Thoracic aorta (tissue), 2 donors: Measurements from ENCODE around the gene TRPM5. TPM values are rescaled to one million over a fixed set of nuclear protein-coding genes. Genes with fewer than 3 reads are reported as not detected.

Experiments
- ATAC-seq: fragments of 150-250 bp; one replicate; pipeline ENCODE4 v1.8.0; 2017; ENCODE audit warnings: low read depth; ENCODE audit not compliant: insufficient number of reproducible peaks, low FRiP score
- DNase-seq: peaks from one replicate; pipeline ENCODE4 v3.0.0-alpha.2; 2020; ENCODE audit warnings: low spot score
- H3K27ac ChIP-seq, 2 donors: fragments of 200-600 bp; sonication (generic); 1 replicate in 1 of 2; 2 replicates in 1 of 2; pipeline ENCODE4 v1.5.1; 2016; ENCODE audit warnings: mild to moderate bottlenecking in 2 of 2, moderate library complexity in 2 of 2
- H3K27me3 ChIP-seq: fragments of 200-600 bp; sonication (generic); replicated peaks from 2 replicates; pipeline ENCODE4 v1.6.0; 2016; ENCODE audit warnings: mild to moderate bottlenecking; ENCODE audit not compliant: insufficient read depth
- H3K36me3 ChIP-seq: fragments of 200-600 bp; sonication (generic); one replicate; pipeline ENCODE4 v1.5.1; 2016
- H3K4me1 ChIP-seq, 2 donors: fragments of 200-600 bp; sonication (generic); 1 replicate in 1 of 2; 2 replicates in 1 of 2; pipeline versions ENCODE4 v1.5.1 to v1.6.0; 2016; ENCODE audit warnings: low read depth in 2 of 2, mild to moderate bottlenecking in 1 of 2; ENCODE audit not compliant: control insufficient read depth in 1 of 2
- H3K4me3 ChIP-seq: fragments of 200-600 bp; sonication (generic); 2 replicates; pipeline ENCODE4 v1.5.1; 2016; ENCODE audit warnings: mild to moderate bottlenecking
- H3K9me3 ChIP-seq: fragments of 200-600 bp; sonication (generic); 2 replicates; pipeline ENCODE4 v1.5.1; 2016
- total RNA-seq, 2 donors: library from RNA; depleted of rRNA; stranded (reverse); fragments of >200 nt; gene quantifications; one replicate each; pipeline versions ENCODE4 v1.1.0 to v1.2.3, GENCODE V29; 2016
- TF ChIP-seq, protein P1 (sequence below): fragments of 200-600 bp; sonication (generic); IDR thresholded peaks from one replicate; pipeline ENCODE4 v1.5.1; 2019; ENCODE audit warnings: antibody characterized with exemption

Gene TRPM5, protein sequence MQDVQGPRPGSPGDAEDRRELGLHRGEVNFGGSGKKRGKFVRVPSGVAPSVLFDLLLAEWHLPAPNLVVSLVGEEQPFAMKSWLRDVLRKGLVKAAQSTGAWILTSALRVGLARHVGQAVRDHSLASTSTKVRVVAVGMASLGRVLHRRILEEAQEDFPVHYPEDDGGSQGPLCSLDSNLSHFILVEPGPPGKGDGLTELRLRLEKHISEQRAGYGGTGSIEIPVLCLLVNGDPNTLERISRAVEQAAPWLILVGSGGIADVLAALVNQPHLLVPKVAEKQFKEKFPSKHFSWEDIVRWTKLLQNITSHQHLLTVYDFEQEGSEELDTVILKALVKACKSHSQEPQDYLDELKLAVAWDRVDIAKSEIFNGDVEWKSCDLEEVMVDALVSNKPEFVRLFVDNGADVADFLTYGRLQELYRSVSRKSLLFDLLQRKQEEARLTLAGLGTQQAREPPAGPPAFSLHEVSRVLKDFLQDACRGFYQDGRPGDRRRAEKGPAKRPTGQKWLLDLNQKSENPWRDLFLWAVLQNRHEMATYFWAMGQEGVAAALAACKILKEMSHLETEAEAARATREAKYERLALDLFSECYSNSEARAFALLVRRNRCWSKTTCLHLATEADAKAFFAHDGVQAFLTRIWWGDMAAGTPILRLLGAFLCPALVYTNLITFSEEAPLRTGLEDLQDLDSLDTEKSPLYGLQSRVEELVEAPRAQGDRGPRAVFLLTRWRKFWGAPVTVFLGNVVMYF (N-terminal part only)
- total RNA-seq: not detected

DNA sequence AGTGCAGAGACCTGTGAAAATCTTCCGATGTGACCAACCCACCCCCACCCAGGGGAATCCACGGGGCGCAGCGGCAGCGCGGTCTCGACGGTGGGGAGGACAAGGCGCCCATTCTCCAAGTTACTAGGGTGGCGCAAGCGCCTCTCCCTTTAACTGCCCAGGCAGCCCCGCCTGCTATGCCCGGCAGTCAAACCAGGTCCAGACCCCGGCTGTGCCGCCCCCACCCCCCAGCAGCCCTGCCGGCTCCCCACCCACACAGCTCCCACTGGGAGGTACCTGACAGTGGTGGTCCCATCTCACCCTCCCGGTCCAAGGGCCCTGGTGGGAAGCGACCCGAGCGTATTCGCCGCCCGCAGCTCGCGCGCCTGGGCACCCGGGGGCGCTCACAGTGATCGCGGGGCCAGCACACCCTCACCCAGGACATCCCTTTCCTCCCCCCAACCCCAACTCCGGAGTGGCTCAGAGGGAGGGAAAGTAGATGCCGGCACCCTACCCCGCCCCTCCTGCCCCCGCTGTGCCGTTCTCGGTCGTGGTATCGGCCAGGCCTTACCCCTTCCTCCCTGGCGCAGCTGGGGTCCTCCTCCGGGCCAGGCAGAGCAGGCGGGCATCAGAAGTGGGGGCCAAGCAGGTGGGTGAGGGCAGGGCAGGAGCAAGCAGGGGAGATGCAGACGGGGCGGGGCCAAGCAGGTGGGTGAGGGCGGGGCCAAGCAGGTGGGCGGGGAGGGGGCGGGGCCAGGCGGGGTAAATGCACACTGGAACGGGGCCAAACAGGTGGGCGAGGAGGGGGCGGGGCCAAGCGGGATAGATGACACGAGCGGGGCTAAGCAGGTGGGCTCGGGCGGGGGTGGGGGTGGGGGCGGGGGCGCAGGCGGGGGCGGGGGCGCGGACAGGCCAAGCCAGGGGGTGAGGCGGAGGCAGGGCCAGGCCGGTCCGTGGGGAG, at the start of gene TRPM5:
TSS of gene TRPM5 (minus strand) at position 634 of the 940 bp plus-strand sequence. CDS start 21,478 bp downstream, outside the sequence.
- Histone ChIP-seq H3K4me3 (peak within 1 kb of the TSS; percentile 64), H3K36me3 (no peaks in the 10 kb centered on the region), H3K9me3 (no peaks in the 10 kb centered on the region), H3K27ac (no peak within 1 kb of the TSS), H3K4me1 (no peaks in the 10 kb centered on the region), H3K27me3 (no peaks in the 10 kb centered on the region)
- TF ChIP-seq, protein P1, sequence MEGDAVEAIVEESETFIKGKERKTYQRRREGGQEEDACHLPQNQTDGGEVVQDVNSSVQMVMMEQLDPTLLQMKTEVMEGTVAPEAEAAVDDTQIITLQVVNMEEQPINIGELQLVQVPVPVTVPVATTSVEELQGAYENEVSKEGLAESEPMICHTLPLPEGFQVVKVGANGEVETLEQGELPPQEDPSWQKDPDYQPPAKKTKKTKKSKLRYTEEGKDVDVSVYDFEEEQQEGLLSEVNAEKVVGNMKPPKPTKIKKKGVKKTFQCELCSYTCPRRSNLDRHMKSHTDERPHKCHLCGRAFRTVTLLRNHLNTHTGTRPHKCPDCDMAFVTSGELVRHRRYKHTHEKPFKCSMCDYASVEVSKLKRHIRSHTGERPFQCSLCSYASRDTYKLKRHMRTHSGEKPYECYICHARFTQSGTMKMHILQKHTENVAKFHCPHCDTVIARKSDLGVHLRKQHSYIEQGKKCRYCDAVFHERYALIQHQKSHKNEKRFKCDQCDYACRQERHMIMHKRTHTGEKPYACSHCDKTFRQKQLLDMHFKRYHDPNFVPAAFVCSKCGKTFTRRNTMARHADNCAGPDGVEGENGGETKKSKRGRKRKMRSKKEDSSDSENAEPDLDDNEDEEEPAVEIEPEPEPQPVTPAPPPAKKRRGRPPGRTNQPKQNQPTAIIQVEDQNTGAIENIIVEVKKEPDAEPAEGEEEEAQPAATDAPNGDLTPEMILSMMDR: no peak
- ATAC-seq: no peak
- no peak for DNase-seq

GRCh38 chr11:2489083-2489482, 44.8 kb upstream of the TRPM5 start:
- Histone ChIP-seq H3K4me1 (no peaks in the 10 kb centered on the region), H3K27me3 (no peaks in the 10 kb centered on the region), H3K27ac (no peak overlapping the region), H3K4me3 (no peak overlapping the region), H3K9me3 (peaks cover 10% of the 10 kb centered on the region), H3K36me3 (no peaks in the 10 kb centered on the region)
- TF ChIP-seq, protein P1: no peak
- ATAC-seq (no peak), DNase-seq (no peak)

GRCh38 chr11:2488004-2488403, 43.7 kb upstream of the TRPM5 start:
- Histone ChIP-seq H3K4me1 (no peaks in the 10 kb centered on the region), H3K4me3 (no peak overlapping the region), H3K27ac (no peak overlapping the region), H3K27me3 (no peaks in the 10 kb centered on the region), H3K9me3 (peaks cover 10% of the 10 kb centered on the region), H3K36me3 (no peaks in the 10 kb centered on the region)
- no peak for DNase-seq
- no peak for ATAC-seq
- TF ChIP-seq, protein P1: no peak

GRCh38 chr11:2484576-2485125, 40.3 kb upstream of the TRPM5 start:
- no peak overlapping the region for H3K27ac ChIP-seq
- no peaks in the 10 kb centered on the region for H3K36me3 ChIP-seq
- peaks cover 10% of the 10 kb centered on the region for H3K9me3 ChIP-seq
- TF ChIP-seq, protein P1: no peak
- H3K27me3 ChIP-seq: no peaks in the 10 kb centered on the region
- no peaks in the 10 kb centered on the region for H3K4me1 ChIP-seq
- DNase-seq (no peak), ATAC-seq (no peak)
- H3K4me3 ChIP-seq: no peak overlapping the region
